ENCODE data around the gene THSD1. TPM values are rescaled to one million over a fixed set of nuclear protein-coding genes. Genes with fewer than 3 reads are reported as not detected.

THSD1 gene
- total RNA-seq, 1 donor from 2014 or later: 346 TPM

- Mint-ChIP-seq H3K27ac (ENCODE audit: unreplicated experiment) (no peak overlapping the region), H3K36me3 (ENCODE audit: low read depth, unreplicated experiment) (peaks cover 80% of the 10 kb centered on the region), H3K9me3 (ENCODE audit: unreplicated experiment) (no peaks in the 10 kb centered on the region), H3K4me1 (ENCODE audit: unreplicated experiment) (peaks cover 84% of the 10 kb centered on the region), H3K27me3 (ENCODE audit: unreplicated experiment) (peaks cover 15% of the 10 kb centered on the region), H3K4me3 (ENCODE audit: unreplicated experiment) (peak overlapping the region; percentile 79)
- TF ChIP-seq CTCF (IDR thresholded peaks at IDR 0.05; ENCODE audit: unreplicated experiment): no peak
- no peak for DNase-seq (ENCODE audit: low spot score)
Measured at GRCh38 chr13:52399708-52400107, 6.3 kb downstream of the THSD1 start.

- H3K36me3 Mint-ChIP-seq (ENCODE audit: low read depth, unreplicated experiment): peaks cover 77% of the 10 kb centered on the region
- H3K4me1 Mint-ChIP-seq (ENCODE audit: unreplicated experiment): peaks cover 85% of the 10 kb centered on the region
- TF ChIP-seq CTCF (IDR thresholded peaks at IDR 0.05; ENCODE audit: unreplicated experiment): no peak
- H3K4me3 Mint-ChIP-seq (ENCODE audit: unreplicated experiment): peak overlapping the region; percentile 29
- no peak for DNase-seq (ENCODE audit: low spot score)
- no peak overlapping the region for H3K27ac Mint-ChIP-seq (ENCODE audit: unreplicated experiment)
- no peaks in the 10 kb centered on the region for H3K9me3 Mint-ChIP-seq (ENCODE audit: unreplicated experiment)
- H3K27me3 Mint-ChIP-seq (ENCODE audit: unreplicated experiment): peaks cover 15% of the 10 kb centered on the region
Measured at GRCh38 chr13:52399046-52399445, 6.9 kb downstream of the THSD1 start.

GRCh38 chr13:52395704-52396103, 10.3 kb downstream of the THSD1 start:
- no peak for TF ChIP-seq CTCF (IDR thresholded peaks at IDR 0.05; ENCODE audit: unreplicated experiment)
- Mint-ChIP-seq H3K36me3 (ENCODE audit: low read depth, unreplicated experiment) (peaks cover 75% of the 10 kb centered on the region), H3K27ac (ENCODE audit: unreplicated experiment) (peak overlapping the region; percentile 86), H3K9me3 (ENCODE audit: unreplicated experiment) (no peaks in the 10 kb centered on the region), H3K4me3 (ENCODE audit: unreplicated experiment) (peak overlapping the region; percentile 91), H3K27me3 (ENCODE audit: unreplicated experiment) (peaks cover 12% of the 10 kb centered on the region), H3K4me1 (ENCODE audit: unreplicated experiment) (peaks cover 88% of the 10 kb centered on the region)
- no peak for DNase-seq (ENCODE audit: low spot score)

GRCh38 chr13:52394586-52394985, 11.4 kb downstream of the THSD1 start:
- Mint-ChIP-seq H3K27me3 (ENCODE audit: unreplicated experiment) (peaks cover 12% of the 10 kb centered on the region), H3K4me3 (ENCODE audit: unreplicated experiment) (peak overlapping the region; percentile 91), H3K4me1 (ENCODE audit: unreplicated experiment) (peaks cover 84% of the 10 kb centered on the region), H3K27ac (ENCODE audit: unreplicated experiment) (peak overlapping the region; percentile 34), H3K36me3 (ENCODE audit: low read depth, unreplicated experiment) (peaks cover 67% of the 10 kb centered on the region), H3K9me3 (ENCODE audit: unreplicated experiment) (no peaks in the 10 kb centered on the region)
- no peak for DNase-seq (ENCODE audit: low spot score)
- no peak for TF ChIP-seq CTCF (IDR thresholded peaks at IDR 0.05; ENCODE audit: unreplicated experiment)

GRCh38 chr13:52393572-52394357, 12.2 kb downstream of the THSD1 start:
- no peak for TF ChIP-seq CTCF (IDR thresholded peaks at IDR 0.05; ENCODE audit: unreplicated experiment)
- Mint-ChIP-seq H3K36me3 (ENCODE audit: low read depth, unreplicated experiment) (peaks cover 65% of the 10 kb centered on the region), H3K4me1 (ENCODE audit: unreplicated experiment) (peaks cover 81% of the 10 kb centered on the region), H3K27me3 (ENCODE audit: unreplicated experiment) (peaks cover 12% of the 10 kb centered on the region), H3K27ac (ENCODE audit: unreplicated experiment) (peak overlapping the region; percentile 42), H3K9me3 (ENCODE audit: unreplicated experiment) (no peaks in the 10 kb centered on the region), H3K4me3 (ENCODE audit: unreplicated experiment) (peak overlapping the region; percentile 9)
- no peak for DNase-seq (ENCODE audit: low spot score)
